ENCODE data around the gene NCAPH2.

The NCAPH2 gene

DNA sequence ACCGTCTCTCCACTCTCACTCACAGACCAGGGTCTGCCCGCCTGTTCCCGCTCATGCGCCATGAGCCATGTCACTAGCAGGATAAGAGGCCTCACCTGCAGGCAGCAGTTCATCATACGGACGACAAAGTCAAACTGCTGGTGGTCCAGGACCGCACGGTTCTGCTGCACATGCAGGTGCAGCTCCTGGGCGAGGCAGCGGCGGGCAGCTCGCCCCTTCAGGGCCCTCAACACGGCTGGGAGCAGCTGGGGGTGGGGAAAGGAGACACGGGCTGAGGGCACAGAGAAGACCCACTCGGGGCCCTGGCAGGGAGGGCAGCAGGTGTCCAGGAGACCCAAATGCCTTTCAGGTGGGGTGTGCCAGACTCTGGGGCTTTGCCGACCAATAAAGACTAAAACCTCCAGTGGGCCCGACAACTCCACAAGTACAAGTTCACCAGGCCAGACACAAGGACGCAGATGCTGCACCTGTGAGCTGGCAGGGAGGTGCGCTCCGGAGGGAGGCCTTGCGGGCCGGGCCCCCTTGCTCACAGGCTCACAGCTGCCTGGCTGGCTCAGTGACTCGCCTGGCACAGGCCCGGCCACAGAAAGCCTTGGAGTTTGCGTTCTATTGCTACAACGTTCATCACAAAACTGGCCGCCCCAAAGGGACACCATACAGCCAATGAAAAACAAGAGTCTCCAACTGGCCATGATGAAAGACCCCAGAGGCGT lies 44.7 kb upstream of the NCAPH2 start:
- DNase-seq (ENCODE audit: low read depth) = no peak
- no peak for TF ChIP-seq CTCF (IDR thresholded peaks at IDR 0.05; ENCODE audit: insufficient read depth, low read depth, low read length, missing control alignments)
- no peak overlapping the region for H3K4me3 ChIP-seq (ENCODE audit: low read length)

- DNase-seq (ENCODE audit: low read depth) = no peak
- no peak overlapping the region for H3K4me3 ChIP-seq (ENCODE audit: low read length)
- no peak for TF ChIP-seq CTCF (IDR thresholded peaks at IDR 0.05; ENCODE audit: insufficient read depth, low read depth, low read length, missing control alignments)
Observed at GRCh38 chr22:50464451-50464850, 43.6 kb upstream of the NCAPH2 start.

DNA sequence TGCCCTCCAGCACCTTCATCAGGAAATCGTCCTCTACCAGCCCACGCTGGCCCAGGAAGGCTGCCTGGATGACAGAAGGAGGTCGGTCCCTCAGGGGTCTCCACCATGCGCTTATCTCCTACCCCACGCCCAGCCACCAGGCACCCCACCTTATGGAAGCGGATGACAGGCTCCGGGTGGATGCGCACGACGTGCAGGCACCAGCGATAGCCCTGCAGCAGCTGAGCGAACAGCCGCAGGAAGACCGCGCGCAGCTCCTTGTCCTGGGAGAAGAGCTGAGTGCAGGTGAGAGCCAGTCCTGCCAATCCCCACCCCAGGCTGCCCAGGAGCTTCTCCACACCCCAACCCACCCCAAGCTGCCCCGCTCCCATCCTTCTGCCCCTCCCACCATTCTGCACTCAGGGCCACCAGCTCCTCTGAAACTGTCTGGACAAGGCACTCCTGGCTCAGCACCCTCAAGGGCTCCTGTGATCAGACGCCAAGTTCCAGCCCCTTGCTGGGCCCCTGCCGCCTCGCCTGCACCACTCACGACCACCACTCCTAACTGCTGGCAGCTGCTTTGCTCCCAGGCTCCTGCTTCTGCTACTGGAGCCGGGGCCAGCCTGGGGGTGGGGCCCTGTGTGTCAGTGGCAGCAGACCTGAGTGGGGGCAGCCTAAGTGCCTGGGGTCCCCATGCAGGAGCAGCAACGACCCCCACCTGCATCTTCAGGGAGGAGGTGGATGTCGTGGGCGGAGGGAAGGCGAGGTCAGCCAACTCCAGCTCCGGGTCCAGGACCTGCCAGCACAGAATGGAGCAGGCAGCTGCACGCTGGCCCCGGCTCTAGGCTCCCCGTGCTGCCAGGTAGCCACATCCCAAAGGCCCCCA lies 42.7 kb upstream of the NCAPH2 start:
- H3K4me3 ChIP-seq (ENCODE audit: low read length) = no peak overlapping the region
- no peak for DNase-seq (ENCODE audit: low read depth)
- TF ChIP-seq CTCF (IDR thresholded peaks at IDR 0.05; ENCODE audit: insufficient read depth, low read depth, low read length, missing control alignments) = no peak

GRCh38 chr22:50467341-50467740 lies 40.7 kb upstream of the NCAPH2 start:
- no peak for TF ChIP-seq CTCF (IDR thresholded peaks at IDR 0.05; ENCODE audit: insufficient read depth, low read depth, low read length, missing control alignments)
- DNase-seq (ENCODE audit: low read depth) = no peak
- no peak overlapping the region for H3K4me3 ChIP-seq (ENCODE audit: low read length)

- no peak for TF ChIP-seq CTCF (IDR thresholded peaks at IDR 0.05; ENCODE audit: insufficient read depth, low read depth, low read length, missing control alignments)
- DNase-seq (ENCODE audit: low read depth) = no peak
- H3K4me3 ChIP-seq (ENCODE audit: low read length) = no peak overlapping the region
Observed at GRCh38 chr22:50467773-50468440, 40.1 kb upstream of the NCAPH2 start.

DNA sequence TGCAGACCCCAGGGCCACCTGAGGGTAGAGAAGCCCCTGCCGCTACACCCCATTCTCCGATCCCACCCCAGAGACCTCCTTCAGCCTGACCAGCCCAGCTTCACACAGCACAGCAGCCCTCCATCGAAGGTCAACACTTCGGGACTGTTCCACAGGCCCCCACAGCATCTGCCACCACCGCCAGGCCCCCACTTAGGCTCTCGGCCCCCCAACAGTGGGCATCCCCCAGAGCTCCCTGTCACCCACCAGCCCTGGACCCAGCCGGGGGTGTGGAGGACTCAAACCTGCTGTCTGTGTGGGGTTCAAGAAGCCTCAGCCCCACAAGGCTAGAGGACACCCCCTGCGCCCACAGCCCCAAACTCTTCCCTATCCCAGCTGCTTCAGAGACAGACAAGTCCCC lies 39.4 kb upstream of the NCAPH2 start:
- no peak for DNase-seq (ENCODE audit: low read depth)
- TF ChIP-seq CTCF (IDR thresholded peaks at IDR 0.05; ENCODE audit: insufficient read depth, low read depth, low read length, missing control alignments) = no peak
- H3K4me3 ChIP-seq (ENCODE audit: low read length) = no peak overlapping the region
